Measurements from ENCODE around the gene VMO1.
A peak's percentile ranks its signal among the peaks of the same experiment; 100 is the strongest.

VMO1 gene

DNA sequence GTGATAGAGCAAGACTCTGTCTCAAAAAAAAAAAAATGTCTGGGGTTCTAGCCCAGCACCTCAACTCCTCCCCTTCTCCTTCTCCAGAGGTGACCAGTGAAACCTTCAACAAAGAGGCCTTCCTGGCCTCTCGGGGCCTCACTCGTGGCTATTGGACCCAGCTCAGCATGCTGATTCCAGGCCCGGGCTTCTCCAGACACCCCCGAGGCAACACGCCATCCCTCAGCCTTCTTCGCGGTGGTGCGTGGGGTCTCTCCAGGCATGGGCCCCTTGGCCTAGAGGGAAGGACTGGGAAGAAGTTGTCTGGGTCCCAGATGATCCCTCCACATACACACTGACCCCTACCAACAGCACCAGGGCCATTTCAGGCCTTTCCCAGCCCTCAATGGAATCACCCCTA, 42.9 kb downstream of the VMO1 start:
- no peak for TF ChIP-seq ZFX (IDR thresholded peaks at IDR 0.05; ENCODE audit: borderline replicate concordance)
- TF ChIP-seq, protein P1, sequence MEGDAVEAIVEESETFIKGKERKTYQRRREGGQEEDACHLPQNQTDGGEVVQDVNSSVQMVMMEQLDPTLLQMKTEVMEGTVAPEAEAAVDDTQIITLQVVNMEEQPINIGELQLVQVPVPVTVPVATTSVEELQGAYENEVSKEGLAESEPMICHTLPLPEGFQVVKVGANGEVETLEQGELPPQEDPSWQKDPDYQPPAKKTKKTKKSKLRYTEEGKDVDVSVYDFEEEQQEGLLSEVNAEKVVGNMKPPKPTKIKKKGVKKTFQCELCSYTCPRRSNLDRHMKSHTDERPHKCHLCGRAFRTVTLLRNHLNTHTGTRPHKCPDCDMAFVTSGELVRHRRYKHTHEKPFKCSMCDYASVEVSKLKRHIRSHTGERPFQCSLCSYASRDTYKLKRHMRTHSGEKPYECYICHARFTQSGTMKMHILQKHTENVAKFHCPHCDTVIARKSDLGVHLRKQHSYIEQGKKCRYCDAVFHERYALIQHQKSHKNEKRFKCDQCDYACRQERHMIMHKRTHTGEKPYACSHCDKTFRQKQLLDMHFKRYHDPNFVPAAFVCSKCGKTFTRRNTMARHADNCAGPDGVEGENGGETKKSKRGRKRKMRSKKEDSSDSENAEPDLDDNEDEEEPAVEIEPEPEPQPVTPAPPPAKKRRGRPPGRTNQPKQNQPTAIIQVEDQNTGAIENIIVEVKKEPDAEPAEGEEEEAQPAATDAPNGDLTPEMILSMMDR (IDR thresholded peaks at IDR 0.05) = no peak
- H3K27ac ChIP-seq = no peak overlapping the region

- TF ChIP-seq, protein P1 (IDR thresholded peaks at IDR 0.05) = no peak
- no peak for TF ChIP-seq ZFX (IDR thresholded peaks at IDR 0.05; ENCODE audit: borderline replicate concordance)
- peak overlapping the region; percentile 18; the same call in 1 of the 2 replicates for H3K27ac ChIP-seq
These were observed 43.5 kb downstream of the VMO1 start for GRCh38 chr17:4742629-4743028.

DNA sequence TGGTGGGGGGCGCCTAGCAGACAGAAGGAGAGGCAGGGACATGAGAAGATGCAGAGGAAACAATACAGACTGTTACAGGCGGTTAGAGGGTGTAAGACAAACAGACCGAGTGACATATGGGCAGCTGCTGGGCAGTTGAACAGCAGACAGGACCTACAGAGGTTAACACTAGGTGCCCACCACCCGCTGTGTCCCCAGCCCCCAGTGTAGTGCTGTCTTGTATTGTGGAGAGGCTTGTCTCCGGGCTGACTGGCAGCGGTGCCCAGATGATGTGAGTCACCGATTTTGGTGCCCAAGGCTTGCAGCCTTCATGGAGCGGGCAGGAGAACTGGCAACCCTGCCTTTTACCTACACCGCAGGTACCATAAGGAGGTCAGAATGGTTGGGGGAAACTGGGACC, 44.0 kb downstream of the VMO1 start:
- TF ChIP-seq, protein P1 (IDR thresholded peaks at IDR 0.05) = no peak
- TF ChIP-seq ZFX (IDR thresholded peaks at IDR 0.05; ENCODE audit: borderline replicate concordance) = no peak
- peak overlapping the region; percentile 18; the same call in 1 of the 2 replicates for H3K27ac ChIP-seq

DNA sequence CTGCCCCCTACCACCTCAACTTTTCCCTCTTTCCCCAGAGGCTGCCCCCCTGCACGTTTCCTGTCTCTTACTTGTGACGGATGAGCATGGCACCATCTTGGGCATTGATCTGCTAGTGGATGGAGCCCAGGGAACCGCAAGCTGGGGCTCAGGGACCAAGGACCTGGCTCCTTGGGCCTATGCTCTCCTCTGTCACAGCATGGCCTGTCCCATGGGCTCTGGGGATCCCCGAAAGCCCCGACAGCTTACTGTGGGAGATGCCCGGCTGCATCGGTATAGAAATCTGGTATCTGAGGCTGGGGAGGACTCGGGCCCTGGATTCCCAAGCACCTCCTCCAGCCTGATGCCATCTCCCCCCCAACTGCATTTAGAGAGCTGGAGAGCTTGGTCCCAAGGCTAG, 44.6 kb downstream of the VMO1 start:
- H3K27ac ChIP-seq = no peak overlapping the region
- no peak for TF ChIP-seq ZFX (IDR thresholded peaks at IDR 0.05; ENCODE audit: borderline replicate concordance)
- TF ChIP-seq, protein P1 (IDR thresholded peaks at IDR 0.05) = no peak

- TF ChIP-seq, protein P1 (IDR thresholded peaks at IDR 0.05) = no peak
- no peak for TF ChIP-seq ZFX (IDR thresholded peaks at IDR 0.05; ENCODE audit: borderline replicate concordance)
- no peak overlapping the region for H3K27ac ChIP-seq
These were observed 45.6 kb downstream of the VMO1 start for GRCh38 chr17:4740584-4740983.

GRCh38 chr17:4740025-4740351, 46.2 kb downstream of the VMO1 start:
- no peak overlapping the region for H3K27ac ChIP-seq
- TF ChIP-seq, protein P1 (IDR thresholded peaks at IDR 0.05) = no peak
- TF ChIP-seq ZFX (IDR thresholded peaks at IDR 0.05; ENCODE audit: borderline replicate concordance) = no peak

GRCh38 chr17:4739122-4740024, 46.8 kb downstream of the VMO1 start, which contains the start of the genes CXCL16 and ZMYND15:
TSS of gene CXCL16 (minus strand) at chr17:4739928. CDS start at chr17:4739339, 589 bp downstream.
TSS of gene ZMYND15 (plus strand) at chr17:4739833. CDS start at chr17:4740549, 716 bp downstream.
- no peak within 1 kb of the TSS for H3K27ac ChIP-seq
- TF ChIP-seq, protein P1 (IDR thresholded peaks at IDR 0.05) = no peak
- no peak for TF ChIP-seq ZFX (IDR thresholded peaks at IDR 0.05; ENCODE audit: borderline replicate concordance)

Measured in 22Rv1 (cell line).